ENCODE measurements around the gene GPBP1.
"Not testable (repeated sequence)": the region's sequence is repeated elsewhere in the genome, so short reads cannot be mapped to it uniquely, and the experiment has no call there.

The GPBP1 gene

GRCh38 chr5:57178238-57178637 is 4.4 kb downstream of the GPBP1 start:
- Histone ChIP-seq H3K9ac (ENCODE audit: low read length) (peak overlapping the region; percentile 9), H3K4me3 (ENCODE audit: low read length) (peak overlapping the region; percentile 98), H3K4me1 (ENCODE audit: control insufficient read depth, low read depth, low read length) (peaks cover 25% of the 10 kb centered on the region), H3K36me3 (ENCODE audit: control insufficient read depth, low read depth, low read length) (peaks cover 22% of the 10 kb centered on the region)
- not testable (repeated sequence) for H3K27me3 ChIP-seq (ENCODE audit: control insufficient read depth, insufficient read depth, low read length); H3K27ac ChIP-seq (ENCODE audit: low read length); H3K9me3 ChIP-seq (ENCODE audit: control insufficient read depth, low read depth, low read length)

GRCh38 chr5:57179262-57180200 is 5.7 kb downstream of the GPBP1 start:
- Histone ChIP-seq H3K27ac (ENCODE audit: low read length) (no peak overlapping the region), H3K4me3 (ENCODE audit: low read length) (peak overlapping the region; percentile 18), H3K27me3 (ENCODE audit: control insufficient read depth, insufficient read depth, low read length) (no peaks in the 10 kb centered on the region), H3K4me1 (ENCODE audit: control insufficient read depth, low read depth, low read length) (peaks cover 28% of the 10 kb centered on the region), H3K36me3 (ENCODE audit: control insufficient read depth, low read depth, low read length) (peaks cover 22% of the 10 kb centered on the region), H3K9me3 (ENCODE audit: control insufficient read depth, low read depth, low read length) (no peaks in the 10 kb centered on the region), H3K9ac (ENCODE audit: low read length) (no peak overlapping the region)

DNA sequence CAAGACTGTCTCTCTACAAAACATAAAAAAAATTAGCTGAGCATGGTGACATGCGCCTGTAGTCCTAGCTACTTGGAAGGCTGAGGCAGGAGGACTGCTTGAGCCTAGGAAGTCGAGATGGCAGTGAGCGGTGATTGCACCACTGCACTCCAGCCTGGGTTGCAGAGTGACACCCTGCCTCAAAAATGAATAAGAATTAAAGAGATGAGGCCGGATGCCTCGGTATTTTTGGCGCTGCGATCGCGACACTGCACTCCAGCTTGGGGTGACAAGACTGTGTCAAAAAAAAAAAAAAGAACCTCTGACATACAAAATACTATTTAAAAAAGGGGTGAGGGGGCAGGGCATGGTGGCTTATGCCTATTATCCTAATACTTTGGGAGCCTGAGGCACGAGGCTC is 7.3 kb downstream of the GPBP1 start:
- no peak overlapping the region for H3K4me3 ChIP-seq (ENCODE audit: low read length)
- H3K36me3 ChIP-seq (ENCODE audit: control insufficient read depth, low read depth, low read length): peaks cover 18% of the 10 kb centered on the region
- H3K9me3 ChIP-seq (ENCODE audit: control insufficient read depth, low read depth, low read length): no peaks in the 10 kb centered on the region
- H3K9ac ChIP-seq (ENCODE audit: low read length): no peak overlapping the region
- H3K27me3 ChIP-seq (ENCODE audit: control insufficient read depth, insufficient read depth, low read length): no peaks in the 10 kb centered on the region
- H3K27ac ChIP-seq (ENCODE audit: low read length): no peak overlapping the region
- peaks cover 36% of the 10 kb centered on the region for H3K4me1 ChIP-seq (ENCODE audit: control insufficient read depth, low read depth, low read length)

DNA sequence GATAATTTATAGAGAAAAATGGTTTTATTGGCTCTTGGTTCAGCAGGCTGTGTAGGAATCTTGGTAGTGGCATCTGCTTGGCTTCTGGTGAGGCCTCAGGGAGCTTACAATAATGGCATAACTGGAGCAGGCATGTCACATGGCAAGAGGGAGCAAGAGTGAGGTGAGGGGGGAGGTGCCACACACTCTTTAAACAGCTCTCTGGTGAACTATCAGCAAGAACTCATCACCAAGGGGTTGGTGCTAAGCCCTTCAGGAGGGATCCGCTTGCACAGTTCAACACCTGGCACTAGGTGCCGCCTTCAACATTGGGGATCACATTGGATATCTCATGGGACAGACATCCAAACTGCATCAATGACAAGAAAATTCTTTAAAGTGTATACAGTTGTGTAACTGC is 10.5 kb downstream of the GPBP1 start:
- no peak overlapping the region for H3K4me3 ChIP-seq (ENCODE audit: low read length)
- no peaks in the 10 kb centered on the region for H3K27me3 ChIP-seq (ENCODE audit: control insufficient read depth, insufficient read depth, low read length)
- H3K4me1 ChIP-seq (ENCODE audit: control insufficient read depth, low read depth, low read length): peaks cover 23% of the 10 kb centered on the region
- no peak overlapping the region for H3K9ac ChIP-seq (ENCODE audit: low read length)
- no peak overlapping the region for H3K27ac ChIP-seq (ENCODE audit: low read length)
- H3K9me3 ChIP-seq (ENCODE audit: control insufficient read depth, low read depth, low read length): no peaks in the 10 kb centered on the region
- no peaks in the 10 kb centered on the region for H3K36me3 ChIP-seq (ENCODE audit: control insufficient read depth, low read depth, low read length)

GRCh38 chr5:57185313-57185712 is 11.5 kb downstream of the GPBP1 start:
- peaks cover 22% of the 10 kb centered on the region for H3K4me1 ChIP-seq (ENCODE audit: control insufficient read depth, low read depth, low read length)
- no peaks in the 10 kb centered on the region for H3K9me3 ChIP-seq (ENCODE audit: control insufficient read depth, low read depth, low read length)
- no peak overlapping the region for H3K4me3 ChIP-seq (ENCODE audit: low read length)
- H3K9ac ChIP-seq (ENCODE audit: low read length): no peak overlapping the region
- H3K27ac ChIP-seq (ENCODE audit: low read length): no peak overlapping the region
- no peaks in the 10 kb centered on the region for H3K36me3 ChIP-seq (ENCODE audit: control insufficient read depth, low read depth, low read length)
- H3K27me3 ChIP-seq (ENCODE audit: control insufficient read depth, insufficient read depth, low read length): no peaks in the 10 kb centered on the region

GRCh38 chr5:57186194-57186593 is 12.3 kb downstream of the GPBP1 start:
- H3K4me3 ChIP-seq (ENCODE audit: low read length): no peak overlapping the region
- H3K36me3 ChIP-seq (ENCODE audit: control insufficient read depth, low read depth, low read length): no peaks in the 10 kb centered on the region
- no peaks in the 10 kb centered on the region for H3K9me3 ChIP-seq (ENCODE audit: control insufficient read depth, low read depth, low read length)
- no peaks in the 10 kb centered on the region for H3K27me3 ChIP-seq (ENCODE audit: control insufficient read depth, insufficient read depth, low read length)
- H3K27ac ChIP-seq (ENCODE audit: low read length): no peak overlapping the region
- no peak overlapping the region for H3K9ac ChIP-seq (ENCODE audit: low read length)
- peaks cover 22% of the 10 kb centered on the region for H3K4me1 ChIP-seq (ENCODE audit: control insufficient read depth, low read depth, low read length)

- not testable (repeated sequence) for H3K9ac ChIP-seq (ENCODE audit: low read length); H3K4me3 ChIP-seq (ENCODE audit: low read length); H3K9me3 ChIP-seq (ENCODE audit: control insufficient read depth, low read depth, low read length); H3K36me3 ChIP-seq (ENCODE audit: control insufficient read depth, low read depth, low read length); H3K27me3 ChIP-seq (ENCODE audit: control insufficient read depth, insufficient read depth, low read length); H3K27ac ChIP-seq (ENCODE audit: low read length)
- H3K4me1 ChIP-seq (ENCODE audit: control insufficient read depth, low read depth, low read length): peaks cover 22% of the 10 kb centered on the region
These were observed 14.1 kb downstream of the GPBP1 start for GRCh38 chr5:57187977-57188376.

GRCh38 chr5:57189515-57189914 is 15.7 kb downstream of the GPBP1 start:
- H3K27ac ChIP-seq (ENCODE audit: low read length): no peak overlapping the region

DNA sequence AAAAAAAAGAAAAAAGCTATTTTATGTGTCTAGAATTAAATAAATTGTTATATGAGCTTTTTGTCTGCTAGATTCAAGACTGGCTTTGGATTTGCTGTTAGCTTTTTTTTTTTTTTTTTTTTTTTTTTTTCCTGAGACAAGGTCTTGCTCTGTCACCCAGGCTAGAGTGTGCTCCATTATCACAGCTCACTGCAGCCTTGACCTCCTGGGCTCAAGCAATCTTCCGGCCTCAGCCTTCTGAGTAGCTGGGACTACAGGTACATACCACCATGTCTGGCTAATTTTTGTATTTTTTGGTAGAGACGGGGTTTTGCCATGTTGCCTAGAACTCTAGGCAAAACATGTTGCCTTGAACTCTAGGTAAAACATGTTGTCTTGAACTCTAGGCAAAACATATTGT is 16.7 kb downstream of the GPBP1 start:
- peaks cover 10% of the 10 kb centered on the region for H3K4me1 ChIP-seq (ENCODE audit: control insufficient read depth, low read depth, low read length)
- H3K9ac ChIP-seq (ENCODE audit: low read length): no peak overlapping the region
- no peak overlapping the region for H3K27ac ChIP-seq (ENCODE audit: low read length)
- H3K36me3 ChIP-seq (ENCODE audit: control insufficient read depth, low read depth, low read length): peaks cover 4% of the 10 kb centered on the region
- H3K27me3 ChIP-seq (ENCODE audit: control insufficient read depth, insufficient read depth, low read length): no peaks in the 10 kb centered on the region
- no peaks in the 10 kb centered on the region for H3K9me3 ChIP-seq (ENCODE audit: control insufficient read depth, low read depth, low read length)
- H3K4me3 ChIP-seq (ENCODE audit: low read length): no peak overlapping the region

More at GRCh38 chr5:57189515-57189914, 15.7 kb downstream of the GPBP1 start:
- no peak overlapping the region for H3K4me3 ChIP-seq (ENCODE audit: low read length)
- no peaks in the 10 kb centered on the region for H3K9me3 ChIP-seq (ENCODE audit: control insufficient read depth, low read depth, low read length)
- peaks cover 4% of the 10 kb centered on the region for H3K36me3 ChIP-seq (ENCODE audit: control insufficient read depth, low read depth, low read length)
- peaks cover 19% of the 10 kb centered on the region for H3K4me1 ChIP-seq (ENCODE audit: control insufficient read depth, low read depth, low read length)
- no peaks in the 10 kb centered on the region for H3K27me3 ChIP-seq (ENCODE audit: control insufficient read depth, insufficient read depth, low read length)
- H3K9ac ChIP-seq (ENCODE audit: low read length): no peak overlapping the region

- H3K36me3 ChIP-seq (ENCODE audit: control insufficient read depth, low read depth, low read length): peaks cover 4% of the 10 kb centered on the region
- no peaks in the 10 kb centered on the region for H3K27me3 ChIP-seq (ENCODE audit: control insufficient read depth, insufficient read depth, low read length)
- no peak overlapping the region for H3K27ac ChIP-seq (ENCODE audit: low read length)
- no peak overlapping the region for H3K9ac ChIP-seq (ENCODE audit: low read length)
- no peaks in the 10 kb centered on the region for H3K9me3 ChIP-seq (ENCODE audit: control insufficient read depth, low read depth, low read length)
- peaks cover 8% of the 10 kb centered on the region for H3K4me1 ChIP-seq (ENCODE audit: control insufficient read depth, low read depth, low read length)
- no peak overlapping the region for H3K4me3 ChIP-seq (ENCODE audit: low read length)
These were observed 17.3 kb downstream of the GPBP1 start for GRCh38 chr5:57191163-57191562.

GRCh38 chr5:57191986-57192385 is 18.1 kb downstream of the GPBP1 start:
- Histone ChIP-seq H3K4me3 (ENCODE audit: low read length) (no peak overlapping the region), H3K27me3 (ENCODE audit: control insufficient read depth, insufficient read depth, low read length) (no peaks in the 10 kb centered on the region), H3K4me1 (ENCODE audit: control insufficient read depth, low read depth, low read length) (peaks cover 8% of the 10 kb centered on the region)

GRCh38 chr5:57192832-57193231 is 19.0 kb downstream of the GPBP1 start:
- H3K36me3 ChIP-seq (ENCODE audit: control insufficient read depth, low read depth, low read length); H3K27me3 ChIP-seq (ENCODE audit: control insufficient read depth, insufficient read depth, low read length); H3K27ac ChIP-seq (ENCODE audit: low read length); H3K4me3 ChIP-seq (ENCODE audit: low read length); H3K4me1 ChIP-seq (ENCODE audit: control insufficient read depth, low read depth, low read length); H3K9ac ChIP-seq (ENCODE audit: low read length); H3K9me3 ChIP-seq (ENCODE audit: control insufficient read depth, low read depth, low read length): not testable (repeated sequence)

More at GRCh38 chr5:57191986-57192385, 18.1 kb downstream of the GPBP1 start:
- no peaks in the 10 kb centered on the region for H3K9me3 ChIP-seq (ENCODE audit: control insufficient read depth, low read depth, low read length)
- no peak overlapping the region for H3K27ac ChIP-seq (ENCODE audit: low read length)
- H3K9ac ChIP-seq (ENCODE audit: low read length): no peak overlapping the region
- peaks cover 4% of the 10 kb centered on the region for H3K36me3 ChIP-seq (ENCODE audit: control insufficient read depth, low read depth, low read length)

All from iPS-18a (cell line).